ENCODE measurements around the gene CNIH4. TPM values are rescaled to one million over a fixed set of nuclear protein-coding genes. Genes with fewer than 3 reads are reported as not detected.

CNIH4 gene
- total and polyA plus RNA-seq, 2 experiments from 2014 or later, result 62.7 to 106 TPM

GRCh38 chr1:224357626-224358124 lies 996 bp downstream of the CNIH4 start:
- Histone ChIP-seq H2AFZ (peak overlapping the region; percentile 46), H3K4me1 (ENCODE audit: insufficient read depth) (peaks cover 10% of the 10 kb centered on the region), H3K27me3 (no peaks in the 10 kb centered on the region), H3K27ac (peak overlapping the region; percentile 84), H3K36me3 (replicated peaks; ENCODE audit: insufficient read depth, low read depth) (no peaks in the 10 kb centered on the region), H3K4me2 (peak overlapping the region; percentile 90), H3K9me2 (replicated peaks; ENCODE audit: insufficient read depth) (no peaks in the 10 kb centered on the region), H3K79me2 (peaks cover 54% of the 10 kb centered on the region), H3K4me3 (peak overlapping the region; percentile 82), H3K9me3 (ENCODE audit: low read depth) (no peaks in the 10 kb centered on the region), H4K20me1 (ENCODE audit: insufficient read depth, poor library complexity, severe bottlenecking) (peaks cover 6% of the 10 kb centered on the region)
- TF ChIP-seq, protein P1, sequence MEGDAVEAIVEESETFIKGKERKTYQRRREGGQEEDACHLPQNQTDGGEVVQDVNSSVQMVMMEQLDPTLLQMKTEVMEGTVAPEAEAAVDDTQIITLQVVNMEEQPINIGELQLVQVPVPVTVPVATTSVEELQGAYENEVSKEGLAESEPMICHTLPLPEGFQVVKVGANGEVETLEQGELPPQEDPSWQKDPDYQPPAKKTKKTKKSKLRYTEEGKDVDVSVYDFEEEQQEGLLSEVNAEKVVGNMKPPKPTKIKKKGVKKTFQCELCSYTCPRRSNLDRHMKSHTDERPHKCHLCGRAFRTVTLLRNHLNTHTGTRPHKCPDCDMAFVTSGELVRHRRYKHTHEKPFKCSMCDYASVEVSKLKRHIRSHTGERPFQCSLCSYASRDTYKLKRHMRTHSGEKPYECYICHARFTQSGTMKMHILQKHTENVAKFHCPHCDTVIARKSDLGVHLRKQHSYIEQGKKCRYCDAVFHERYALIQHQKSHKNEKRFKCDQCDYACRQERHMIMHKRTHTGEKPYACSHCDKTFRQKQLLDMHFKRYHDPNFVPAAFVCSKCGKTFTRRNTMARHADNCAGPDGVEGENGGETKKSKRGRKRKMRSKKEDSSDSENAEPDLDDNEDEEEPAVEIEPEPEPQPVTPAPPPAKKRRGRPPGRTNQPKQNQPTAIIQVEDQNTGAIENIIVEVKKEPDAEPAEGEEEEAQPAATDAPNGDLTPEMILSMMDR (IDR thresholded peaks at IDR 0.05; ENCODE audit: poor library complexity), result no peak
- no peak for TF ChIP-seq EZH2 (IDR thresholded peaks at IDR 0.05; ENCODE audit: borderline replicate concordance)
- no peak for TF ChIP-seq EZH2phosphoT487 (IDR thresholded peaks at IDR 0.05; ENCODE audit: low read depth, severe bottlenecking, unreplicated experiment)
- peak; percentile 35 for DNase-seq (ENCODE audit: low spot score)
- WGBS (ENCODE audit: low lambda C conversion rate, missing lambda C conversion rate), result 21% methylated on average over 9 of the region's 9 CpGs

- H3K27ac ChIP-seq, result peak overlapping the region; percentile 84
- no peaks in the 10 kb centered on the region for H3K9me2 ChIP-seq (replicated peaks; ENCODE audit: insufficient read depth)
- peaks cover 6% of the 10 kb centered on the region for H4K20me1 ChIP-seq (ENCODE audit: insufficient read depth, poor library complexity, severe bottlenecking)
- no peaks in the 10 kb centered on the region for H3K27me3 ChIP-seq
- peaks cover 10% of the 10 kb centered on the region for H3K4me1 ChIP-seq (ENCODE audit: insufficient read depth)
- H3K79me2 ChIP-seq, result peaks cover 60% of the 10 kb centered on the region
- no peak overlapping the region for H2AFZ ChIP-seq
- 53% methylated on average over 4 of the region's 4 CpGs for WGBS (ENCODE audit: low lambda C conversion rate, missing lambda C conversion rate)
- H3K4me3 ChIP-seq, result peak overlapping the region; percentile 82
- no peaks in the 10 kb centered on the region for H3K36me3 ChIP-seq (replicated peaks; ENCODE audit: insufficient read depth, low read depth)
- no peak for DNase-seq (ENCODE audit: low spot score)
- peak overlapping the region; percentile 90 for H3K4me2 ChIP-seq
- H3K9me3 ChIP-seq (ENCODE audit: low read depth), result no peaks in the 10 kb centered on the region
- no peak for TF ChIP-seq EZH2phosphoT487 (IDR thresholded peaks at IDR 0.05; ENCODE audit: low read depth, severe bottlenecking, unreplicated experiment)
- TF ChIP-seq EZH2 (IDR thresholded peaks at IDR 0.05; ENCODE audit: borderline replicate concordance), result no peak
- TF ChIP-seq, protein P1 (IDR thresholded peaks at IDR 0.05; ENCODE audit: poor library complexity), result no peak
Observed at GRCh38 chr1:224358237-224358636, 1.6 kb downstream of the CNIH4 start.

DNA sequence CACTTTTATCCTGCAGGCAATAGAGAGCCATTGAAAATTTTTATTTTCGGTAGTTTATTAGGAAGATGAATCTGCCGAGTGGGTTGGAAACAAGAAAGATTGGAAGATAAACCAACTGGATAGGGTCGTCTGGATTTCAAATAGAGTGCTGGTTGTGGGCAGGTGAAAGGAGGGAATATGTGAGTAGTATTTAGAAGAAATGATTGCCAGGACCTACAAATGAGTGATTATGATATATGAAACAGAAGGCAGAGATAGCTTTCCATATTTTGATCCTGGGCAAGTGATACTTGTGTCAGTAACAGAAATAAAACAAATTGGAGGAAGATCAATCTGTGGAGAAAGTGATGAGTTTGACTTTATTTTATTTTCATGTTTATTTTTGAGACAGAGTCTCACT lies 2.5 kb downstream of the CNIH4 start:
- 86% methylated on average over 3 of the region's 3 CpGs for WGBS (ENCODE audit: low lambda C conversion rate, missing lambda C conversion rate)
- no peaks in the 10 kb centered on the region for H3K9me2 ChIP-seq (replicated peaks; ENCODE audit: insufficient read depth)
- no peak overlapping the region for H3K27ac ChIP-seq

More for the DNA sequence above, 2.5 kb downstream of the CNIH4 start:
- no peaks in the 10 kb centered on the region for H3K9me3 ChIP-seq (ENCODE audit: low read depth)
- no peaks in the 10 kb centered on the region for H3K27me3 ChIP-seq
- no peak overlapping the region for H3K4me3 ChIP-seq
- H3K4me2 ChIP-seq, result peak overlapping the region; percentile 90
- peaks cover 6% of the 10 kb centered on the region for H4K20me1 ChIP-seq (ENCODE audit: insufficient read depth, poor library complexity, severe bottlenecking)
- peaks cover 10% of the 10 kb centered on the region for H3K4me1 ChIP-seq (ENCODE audit: insufficient read depth)
- H3K79me2 ChIP-seq, result peaks cover 70% of the 10 kb centered on the region
- TF ChIP-seq EZH2 (IDR thresholded peaks at IDR 0.05; ENCODE audit: borderline replicate concordance), result no peak
- no peak for TF ChIP-seq EZH2phosphoT487 (IDR thresholded peaks at IDR 0.05; ENCODE audit: low read depth, severe bottlenecking, unreplicated experiment)
- TF ChIP-seq, protein P1 (IDR thresholded peaks at IDR 0.05; ENCODE audit: poor library complexity), result no peak
- H3K36me3 ChIP-seq (replicated peaks; ENCODE audit: insufficient read depth, low read depth), result no peaks in the 10 kb centered on the region
- no peak for DNase-seq (ENCODE audit: low spot score)
- no peak overlapping the region for H2AFZ ChIP-seq

Data from hepatocyte (in vitro differentiated cells).